Measurements from ENCODE around the gene FREM1.

- no peak for TF ChIP-seq CTCF (IDR thresholded peaks at IDR 0.05)
- TF ChIP-seq POLR2A (IDR thresholded peaks at IDR 0.05), result no peak
These were observed 205.9 kb downstream of the FREM1 start for GRCh38 chr9:14704281-14704680.

Measured in adrenal gland (tissue), 5 donors.